Stimulated activated CD4-positive, alpha-beta T cell treated with anti-CD3 and anti-CD28 coated beads, Interleukin-1b, Interleukin-23, amount 100 ng/mL, for 48 hours (primary cell): Measurements from ENCODE around the gene ARHGAP6.

Source experiments
- DNase-seq: peaks from one replicate; pipeline ENCODE4 v3.0.0-alpha.2; 2020

ARHGAP6 gene

GRCh38 chrX:11665168-11666111 is at the start of gene ARHGAP6:
Gene ARHGAP6 (minus strand): TSS chrX:11665920. CDS start chrX:11664828, 1,092 bp downstream.
- no peak for DNase-seq

- no peak for DNase-seq
Measured at GRCh38 chrX:11704725-11705495, 39.2 kb upstream of the ARHGAP6 start.

- DNase-seq, result no peak
Measured at GRCh38 chrX:11703855-11704254, 38.1 kb upstream of the ARHGAP6 start.

GRCh38 chrX:11702965-11703631 is 37.4 kb upstream of the ARHGAP6 start:
- no peak for DNase-seq

- DNase-seq, result no peak
Measured at GRCh38 chrX:11702420-11702819, 36.7 kb upstream of the ARHGAP6 start.

GRCh38 chrX:11698702-11699101 is 33.0 kb upstream of the ARHGAP6 start:
- no peak for DNase-seq

GRCh38 chrX:11688201-11688600 is 22.5 kb upstream of the ARHGAP6 start:
- DNase-seq, result no peak

GRCh38 chrX:11687157-11687556 is 21.4 kb upstream of the ARHGAP6 start:
- DNase-seq, result no peak

- DNase-seq, result no peak
Measured at GRCh38 chrX:11683057-11683456, 17.3 kb upstream of the ARHGAP6 start.

- no peak for DNase-seq
Measured at GRCh38 chrX:11678158-11678557, 12.4 kb upstream of the ARHGAP6 start.

- no peak for DNase-seq
Measured at GRCh38 chrX:11672213-11672612, 6.5 kb upstream of the ARHGAP6 start.

GRCh38 chrX:11670316-11670715 is 4.6 kb upstream of the ARHGAP6 start:
- DNase-seq, result no peak

- no peak for DNase-seq
Measured at GRCh38 chrX:11666952-11667685, 1.4 kb upstream of the ARHGAP6 start.

GRCh38 chrX:11666164-11666563 is 444 bp upstream of the ARHGAP6 start:
- no peak for DNase-seq

- DNase-seq, result no peak
Measured at GRCh38 chrX:11664211-11665167, 1.2 kb downstream of the ARHGAP6 start.

- DNase-seq, result no peak
Measured at GRCh38 chrX:11663875-11664210, 1.9 kb downstream of the ARHGAP6 start.

- no peak for DNase-seq
Measured at GRCh38 chrX:11655282-11656015, 10.3 kb downstream of the ARHGAP6 start.

GRCh38 chrX:11648705-11649519 is 16.8 kb downstream of the ARHGAP6 start:
- no peak for DNase-seq

- no peak for DNase-seq
Measured at GRCh38 chrX:11647138-11647537, 18.6 kb downstream of the ARHGAP6 start.
